WTC11 (cell line): ENCODE results near the gene DNAH14.

ENCODE experiments used
- ETV6 ChIP-seq: sonication (generic); formaldehyde crosslinking; IDR thresholded peaks from 2 replicates; pipeline ENCODE4 v1.8.1; 2022; ENCODE audit warnings: mild to moderate bottlenecking, missing genetic modification reagents
- GABPB1 ChIP-seq: sonication (generic); formaldehyde crosslinking; IDR thresholded peaks from 2 replicates; pipeline ENCODE4 v1.8.1; 2023; ENCODE audit warnings: mild to moderate bottlenecking, missing genetic modification reagents
- SOX15 ChIP-seq: fragments of 250-450 bp; sonication (Bioruptor Pico); IDR thresholded peaks from 2 replicates; pipeline ENCODE4 v1.9.0; 2021; ENCODE audit warnings: mild to moderate bottlenecking
- ZNF138 ChIP-seq: sonication (generic); formaldehyde crosslinking; conservative IDR thresholded peaks from 2 replicates; pipeline ENCODE4 v1.8.1; 2022; ENCODE audit warnings: mild to moderate bottlenecking, moderate library complexity, missing genetic modification reagents
- ZNF219 ChIP-seq: sonication (generic); formaldehyde crosslinking; IDR thresholded peaks from 2 replicates; pipeline ENCODE4 v1.8.0; 2023; ENCODE audit warnings: missing genetic modification reagents, mild to moderate bottlenecking, borderline replicate concordance
- TF ChIP-seq, protein P1 (sequence below): fragments of 200-600 bp; IDR thresholded peaks from 2 replicates; pipeline ENCODE4 v1.8.0; 2022; ENCODE audit warnings: antibody characterized with exemption
- TF ChIP-seq, protein P2 (sequence below): sonication (generic); formaldehyde crosslinking; IDR thresholded peaks from 2 replicates; pipeline ENCODE4 v1.8.0; 2022; ENCODE audit warnings: mild to moderate bottlenecking, missing genetic modification reagents
- TF ChIP-seq, protein P3 (sequence below): sonication (generic); formaldehyde crosslinking; IDR thresholded peaks from 2 replicates; pipeline ENCODE4 v1.8.1; 2022; ENCODE audit warnings: mild to moderate bottlenecking, moderate library complexity, missing genetic modification reagents
- TF ChIP-seq, protein P4 (sequence below): sonication (generic); formaldehyde crosslinking; IDR thresholded peaks from 2 replicates; pipeline ENCODE4 v1.8.1; 2022; ENCODE audit warnings: low read depth, missing genetic modification reagents, borderline replicate concordance
- TF ChIP-seq, protein P5 (sequence below): sonication (generic); formaldehyde crosslinking; conservative IDR thresholded peaks from 2 replicates; pipeline ENCODE4 v1.8.1; 2022; ENCODE audit warnings: mild to moderate bottlenecking, missing genetic modification reagents

DNA sequence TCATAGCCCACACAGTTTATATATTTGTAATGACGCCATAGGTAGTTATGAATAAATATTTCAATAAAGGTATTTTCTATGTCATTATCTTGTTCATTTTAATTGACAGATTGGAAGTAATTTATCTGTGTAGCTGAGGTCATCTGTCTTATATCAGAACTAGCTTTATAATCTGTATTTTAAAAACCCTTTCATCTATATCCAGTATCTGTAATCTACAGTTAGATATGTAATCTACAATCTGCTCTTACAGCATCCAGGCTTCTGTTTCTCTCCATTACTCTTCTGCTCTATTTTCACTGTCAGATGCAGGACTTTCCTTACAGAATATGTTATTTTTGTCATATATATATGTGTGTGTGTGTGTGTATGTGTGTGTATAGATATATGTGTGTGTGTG, 360.8 kb downstream of the DNAH14 start:
- TF ChIP-seq ZNF138 (CRISPR knock-in tag) (no peak), ZNF219 (CRISPR knock-in tag) (no peak), SOX15 (CRISPR knock-in tag) (no peak), GABPB1 (no peak), ETV6 (CRISPR knock-in tag) (no peak)
- TF ChIP-seq, protein P1, sequence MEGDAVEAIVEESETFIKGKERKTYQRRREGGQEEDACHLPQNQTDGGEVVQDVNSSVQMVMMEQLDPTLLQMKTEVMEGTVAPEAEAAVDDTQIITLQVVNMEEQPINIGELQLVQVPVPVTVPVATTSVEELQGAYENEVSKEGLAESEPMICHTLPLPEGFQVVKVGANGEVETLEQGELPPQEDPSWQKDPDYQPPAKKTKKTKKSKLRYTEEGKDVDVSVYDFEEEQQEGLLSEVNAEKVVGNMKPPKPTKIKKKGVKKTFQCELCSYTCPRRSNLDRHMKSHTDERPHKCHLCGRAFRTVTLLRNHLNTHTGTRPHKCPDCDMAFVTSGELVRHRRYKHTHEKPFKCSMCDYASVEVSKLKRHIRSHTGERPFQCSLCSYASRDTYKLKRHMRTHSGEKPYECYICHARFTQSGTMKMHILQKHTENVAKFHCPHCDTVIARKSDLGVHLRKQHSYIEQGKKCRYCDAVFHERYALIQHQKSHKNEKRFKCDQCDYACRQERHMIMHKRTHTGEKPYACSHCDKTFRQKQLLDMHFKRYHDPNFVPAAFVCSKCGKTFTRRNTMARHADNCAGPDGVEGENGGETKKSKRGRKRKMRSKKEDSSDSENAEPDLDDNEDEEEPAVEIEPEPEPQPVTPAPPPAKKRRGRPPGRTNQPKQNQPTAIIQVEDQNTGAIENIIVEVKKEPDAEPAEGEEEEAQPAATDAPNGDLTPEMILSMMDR: no peak
- TF ChIP-seq, protein P2, sequence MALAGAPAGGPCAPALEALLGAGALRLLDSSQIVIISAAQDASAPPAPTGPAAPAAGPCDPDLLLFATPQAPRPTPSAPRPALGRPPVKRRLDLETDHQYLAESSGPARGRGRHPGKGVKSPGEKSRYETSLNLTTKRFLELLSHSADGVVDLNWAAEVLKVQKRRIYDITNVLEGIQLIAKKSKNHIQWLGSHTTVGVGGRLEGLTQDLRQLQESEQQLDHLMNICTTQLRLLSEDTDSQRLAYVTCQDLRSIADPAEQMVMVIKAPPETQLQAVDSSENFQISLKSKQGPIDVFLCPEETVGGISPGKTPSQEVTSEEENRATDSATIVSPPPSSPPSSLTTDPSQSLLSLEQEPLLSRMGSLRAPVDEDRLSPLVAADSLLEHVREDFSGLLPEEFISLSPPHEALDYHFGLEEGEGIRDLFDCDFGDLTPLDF (CRISPR knock-in tag): no peak
- TF ChIP-seq, protein P3, sequence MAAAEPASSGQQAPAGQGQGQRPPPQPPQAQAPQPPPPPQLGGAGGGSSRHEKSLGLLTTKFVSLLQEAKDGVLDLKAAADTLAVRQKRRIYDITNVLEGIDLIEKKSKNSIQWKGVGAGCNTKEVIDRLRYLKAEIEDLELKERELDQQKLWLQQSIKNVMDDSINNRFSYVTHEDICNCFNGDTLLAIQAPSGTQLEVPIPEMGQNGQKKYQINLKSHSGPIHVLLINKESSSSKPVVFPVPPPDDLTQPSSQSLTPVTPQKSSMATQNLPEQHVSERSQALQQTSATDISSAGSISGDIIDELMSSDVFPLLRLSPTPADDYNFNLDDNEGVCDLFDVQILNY: no peak
- TF ChIP-seq, protein P4, sequence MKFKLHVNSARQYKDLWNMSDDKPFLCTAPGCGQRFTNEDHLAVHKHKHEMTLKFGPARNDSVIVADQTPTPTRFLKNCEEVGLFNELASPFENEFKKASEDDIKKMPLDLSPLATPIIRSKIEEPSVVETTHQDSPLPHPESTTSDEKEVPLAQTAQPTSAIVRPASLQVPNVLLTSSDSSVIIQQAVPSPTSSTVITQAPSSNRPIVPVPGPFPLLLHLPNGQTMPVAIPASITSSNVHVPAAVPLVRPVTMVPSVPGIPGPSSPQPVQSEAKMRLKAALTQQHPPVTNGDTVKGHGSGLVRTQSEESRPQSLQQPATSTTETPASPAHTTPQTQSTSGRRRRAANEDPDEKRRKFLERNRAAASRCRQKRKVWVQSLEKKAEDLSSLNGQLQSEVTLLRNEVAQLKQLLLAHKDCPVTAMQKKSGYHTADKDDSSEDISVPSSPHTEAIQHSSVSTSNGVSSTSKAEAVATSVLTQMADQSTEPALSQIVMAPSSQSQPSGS (CRISPR knock-in tag): no peak
- TF ChIP-seq, protein P5, sequence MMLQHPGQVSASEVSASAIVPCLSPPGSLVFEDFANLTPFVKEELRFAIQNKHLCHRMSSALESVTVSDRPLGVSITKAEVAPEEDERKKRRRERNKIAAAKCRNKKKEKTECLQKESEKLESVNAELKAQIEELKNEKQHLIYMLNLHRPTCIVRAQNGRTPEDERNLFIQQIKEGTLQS (CRISPR knock-in tag): no peak
